CD4-positive, alpha-beta T cell treated with Interleukin-1 beta for 1 hour (primary cell): ENCODE results near the gene TRMT1.

Source experiments
- DNase-seq, 2 donors: peaks; one replicate each; pipeline ENCODE4 v3.0.0-alpha.2; 2020 to 2022

The TRMT1 gene

DNA sequence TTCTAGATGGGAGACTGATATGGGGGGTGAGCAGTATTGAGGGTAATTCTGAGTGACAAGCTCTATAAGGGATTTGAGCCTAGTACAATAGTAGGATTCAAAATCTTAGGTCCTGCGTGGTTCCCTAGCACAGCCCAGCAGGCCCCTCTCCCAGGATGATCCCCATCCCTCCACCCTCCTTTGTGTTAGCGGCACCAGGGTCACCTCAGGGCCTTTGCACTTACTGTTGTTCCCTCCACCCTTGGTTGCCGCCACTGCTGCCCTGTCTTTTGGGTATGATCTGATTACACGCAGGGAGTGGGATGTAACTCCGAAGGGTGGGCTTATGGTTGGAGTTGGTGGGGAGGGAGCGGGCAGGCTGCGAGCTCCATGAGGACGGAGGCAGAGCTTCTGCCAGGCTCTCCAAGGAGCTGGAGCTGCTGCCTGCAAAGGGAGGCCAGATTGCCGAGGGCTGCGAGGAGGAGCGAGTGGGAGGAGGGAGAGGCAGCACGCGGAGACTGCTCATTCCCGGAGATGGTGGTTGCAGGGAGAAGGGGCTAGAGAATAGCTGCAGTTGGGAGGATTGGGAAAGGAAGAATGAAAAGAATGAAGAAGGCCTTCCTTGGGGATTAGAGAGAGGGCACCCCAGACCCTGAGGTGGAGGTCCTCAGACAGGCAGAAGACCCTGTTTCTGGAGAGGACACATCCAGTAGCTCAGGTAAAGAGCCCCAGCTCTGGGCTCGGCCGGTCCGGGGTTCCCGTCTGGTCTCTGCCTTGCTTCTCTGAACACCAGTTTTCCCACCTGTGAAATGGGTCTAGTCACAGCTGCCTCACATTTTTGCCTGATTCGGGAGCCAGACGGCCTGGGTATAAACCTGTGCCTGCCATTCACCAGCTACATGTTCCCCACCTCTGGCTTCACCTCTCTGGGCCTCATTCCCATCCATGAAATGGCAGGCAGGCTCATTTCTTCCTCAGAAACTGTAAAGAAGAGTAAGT is 6.7 kb upstream of the TRMT1 start:
- no peak for DNase-seq

DNA sequence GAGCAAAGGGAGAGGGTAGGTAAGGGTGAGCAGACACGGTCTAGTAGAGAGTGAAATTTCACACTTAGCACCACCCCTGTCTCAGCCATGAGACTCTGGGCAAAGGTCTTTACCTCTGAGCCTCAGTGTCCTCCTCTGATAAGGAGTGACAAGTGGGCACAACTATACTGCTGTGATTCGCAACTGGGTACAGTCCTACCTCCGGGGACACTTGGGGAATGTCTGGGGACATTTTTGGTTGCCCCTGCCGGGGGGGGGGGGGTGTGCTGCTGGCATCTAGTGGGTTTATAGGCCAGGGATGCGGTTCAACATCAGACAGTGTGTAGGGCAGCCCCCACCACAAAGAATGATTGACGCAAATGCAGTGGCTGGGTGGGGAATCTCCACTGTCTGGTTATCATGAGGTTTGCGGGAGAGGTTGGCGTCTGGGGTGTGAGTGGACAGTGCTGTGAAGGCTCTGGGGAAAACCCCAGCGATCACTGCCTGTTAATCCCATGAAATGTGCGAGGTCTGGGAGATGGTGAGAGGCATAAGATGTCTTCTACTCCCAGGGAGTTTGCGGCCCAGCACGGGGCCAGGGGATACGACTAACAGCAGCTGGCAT is 5.8 kb upstream of the TRMT1 start:
- DNase-seq = peak; percentile 22 to 36

DNA sequence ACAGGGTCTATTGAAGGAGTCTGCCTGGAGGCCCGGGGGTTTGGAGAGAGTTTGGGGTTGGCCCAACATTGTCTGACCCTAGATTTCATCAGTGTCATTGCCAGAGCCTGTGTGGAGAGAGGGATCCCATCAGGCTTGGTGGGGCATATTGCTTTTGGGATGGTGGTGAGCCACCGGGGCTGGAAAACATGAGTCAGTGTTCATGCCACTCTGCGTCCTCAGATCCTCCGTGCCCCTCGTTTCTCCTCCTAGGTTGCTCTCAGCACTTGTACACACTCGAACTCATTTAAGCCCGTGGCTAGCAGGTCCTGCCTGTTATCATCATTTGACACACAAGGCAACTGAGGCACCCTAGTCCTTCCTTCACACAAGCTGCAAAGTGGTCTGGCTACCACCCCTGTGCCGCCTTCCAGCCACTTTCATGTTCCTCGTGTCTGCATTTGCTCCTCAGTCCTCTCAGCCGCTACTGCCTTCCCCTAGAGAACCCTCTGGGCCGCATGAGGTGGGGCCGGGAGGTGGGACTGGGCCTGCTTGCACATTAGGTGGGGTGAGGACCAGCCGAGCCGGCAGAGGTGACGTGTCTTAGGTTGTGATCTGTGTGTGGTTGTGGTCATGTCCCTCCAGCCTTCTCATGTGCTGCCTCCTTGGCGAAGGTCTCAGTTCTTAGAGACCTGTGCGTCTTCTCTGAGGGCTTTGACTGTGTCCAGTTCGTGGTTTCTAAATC is 5.2 kb upstream of the TRMT1 start:
- peak in 1 of 2 donors; percentile 29 for DNase-seq

DNA sequence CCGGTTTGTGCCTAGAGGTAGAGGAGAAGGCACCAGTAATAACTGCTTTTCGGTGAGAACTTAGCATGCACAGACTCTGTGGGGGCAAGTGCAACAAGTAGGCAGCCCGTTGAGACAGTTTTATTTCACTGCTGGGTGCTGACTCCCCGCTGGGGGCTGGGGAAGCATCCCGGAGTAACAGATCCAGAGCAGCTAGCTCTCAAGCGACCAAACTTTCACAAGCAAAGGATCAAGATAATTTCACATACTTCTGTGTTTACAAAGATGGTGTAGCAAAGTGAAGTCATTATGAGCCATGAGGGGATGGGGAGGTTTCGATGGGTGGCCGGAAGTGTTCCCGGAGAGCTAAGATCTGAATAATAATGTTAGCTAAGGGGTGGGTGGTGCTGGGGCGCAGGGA is 4.3 kb upstream of the TRMT1 start:
- DNase-seq = no peak

DNA sequence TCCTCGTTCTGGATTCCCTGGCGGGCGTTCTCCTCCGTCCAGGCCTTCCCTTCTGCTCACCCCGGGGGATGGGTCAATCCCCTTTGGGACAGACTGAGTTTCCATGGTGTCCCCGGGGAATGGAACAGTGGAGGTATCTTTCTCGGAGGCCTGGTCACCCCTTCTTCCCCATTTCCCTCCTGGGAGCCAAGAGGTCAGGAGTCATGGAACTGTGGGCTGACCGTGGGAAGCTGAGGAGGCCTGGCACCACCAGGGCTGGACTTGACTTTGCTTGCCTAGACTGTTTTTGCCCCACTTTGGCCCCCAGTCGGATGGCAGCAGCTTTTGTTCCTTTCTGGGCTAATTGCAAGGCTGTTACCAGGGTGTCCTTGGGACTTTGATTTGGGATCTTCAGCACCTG is 3.5 kb upstream of the TRMT1 start:
- DNase-seq = no peak

DNA sequence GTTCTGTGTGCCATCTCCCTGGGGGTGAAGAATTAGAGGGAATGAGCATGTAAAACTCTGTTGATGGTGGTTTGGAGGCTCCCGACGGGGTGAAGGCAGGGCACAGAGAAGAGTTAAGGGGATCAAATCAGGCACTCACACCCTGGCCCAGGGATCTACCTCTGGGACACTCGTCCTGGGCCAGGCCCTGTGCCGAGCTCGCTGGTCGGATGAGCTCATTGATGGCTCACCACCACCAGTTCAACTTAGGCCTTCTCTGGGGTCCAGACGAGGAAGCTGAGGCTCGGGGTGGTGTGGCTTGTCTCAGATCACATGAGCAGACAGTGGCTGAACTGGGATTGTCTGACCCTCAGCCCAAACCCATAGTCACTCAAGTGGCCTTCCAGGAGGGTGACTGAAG is 3.1 kb upstream of the TRMT1 start:
- no peak for DNase-seq

DNA sequence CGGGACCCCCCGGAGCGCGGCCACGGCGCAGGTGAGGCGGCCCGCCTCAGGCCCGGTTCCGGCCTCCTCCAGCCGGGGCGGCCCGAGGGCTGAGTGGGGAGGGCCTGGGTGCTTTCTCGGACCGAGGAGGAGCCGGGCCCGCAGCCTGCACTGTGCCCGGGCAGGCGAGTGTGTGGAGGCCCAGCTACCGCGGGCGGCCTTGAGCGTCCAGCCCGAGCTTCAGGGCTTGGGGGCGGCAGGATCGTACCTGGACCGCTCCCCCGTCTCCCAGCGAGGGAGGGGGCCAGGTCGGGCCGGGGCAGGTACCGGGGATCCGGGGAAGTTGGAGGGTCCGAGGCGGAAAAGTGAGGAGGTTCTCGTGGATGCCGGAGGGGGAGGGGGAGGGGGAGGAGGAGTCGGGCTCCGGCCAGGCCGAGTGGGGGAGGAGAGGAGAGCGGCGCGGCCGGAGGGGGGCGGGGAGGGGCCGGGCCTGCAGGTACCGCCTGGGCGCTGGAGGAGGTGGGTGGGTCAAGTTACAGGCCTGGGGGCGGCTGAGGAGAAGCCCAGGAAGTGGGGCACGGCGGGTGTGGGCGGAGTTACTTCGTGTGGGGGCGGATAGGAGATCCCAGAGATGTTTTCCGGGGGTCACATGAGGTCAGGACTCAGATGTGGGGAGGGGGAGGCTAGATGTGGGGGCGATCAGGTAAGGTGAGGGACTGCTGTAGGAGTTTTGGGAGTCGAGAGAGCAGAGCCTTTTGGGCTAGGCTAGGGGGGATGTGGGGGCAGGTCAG is 2.1 kb upstream of the TRMT1 start:
- DNase-seq = peak in 1 of 2 donors; percentile 23

DNA sequence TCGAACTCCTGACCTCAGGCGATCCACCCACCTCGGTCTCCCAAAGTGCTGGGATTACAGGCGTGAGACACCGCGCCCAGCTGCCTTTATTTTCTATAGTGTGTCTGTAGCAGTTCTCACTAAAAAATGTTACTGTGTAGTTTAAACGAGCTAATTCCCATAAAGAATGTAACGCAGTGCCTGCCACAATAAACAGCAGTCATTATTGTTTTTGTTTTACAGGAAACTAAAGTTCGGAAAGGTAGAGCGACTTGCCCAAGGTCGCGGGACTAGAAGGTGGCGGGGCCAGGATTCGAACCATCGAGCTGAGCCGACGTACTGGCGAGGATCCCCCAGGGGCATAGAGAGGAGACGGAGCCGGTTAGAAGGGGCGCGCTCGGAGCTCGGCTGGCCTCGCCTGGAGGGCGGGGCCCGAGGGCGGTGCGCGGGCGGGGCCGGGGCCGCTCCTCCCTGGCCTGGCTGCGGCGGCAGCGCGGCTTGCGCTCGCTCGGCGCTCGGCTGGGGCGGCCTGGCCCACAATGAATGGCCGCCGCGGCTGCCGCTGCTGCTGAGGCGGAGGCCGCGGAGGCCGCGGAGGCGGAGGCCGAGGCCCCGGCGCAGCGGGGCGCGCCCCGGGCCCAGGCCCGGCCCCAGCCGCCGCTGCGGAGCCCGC is 1.4 kb upstream of the TRMT1 start, which contains the start of gene NACC1:
TSS of gene NACC1 (plus strand) at position 493 of the 652 bp plus-strand sequence. CDS start 16,944 bp downstream, outside the sequence.
- peak; percentile 91 for DNase-seq

DNA sequence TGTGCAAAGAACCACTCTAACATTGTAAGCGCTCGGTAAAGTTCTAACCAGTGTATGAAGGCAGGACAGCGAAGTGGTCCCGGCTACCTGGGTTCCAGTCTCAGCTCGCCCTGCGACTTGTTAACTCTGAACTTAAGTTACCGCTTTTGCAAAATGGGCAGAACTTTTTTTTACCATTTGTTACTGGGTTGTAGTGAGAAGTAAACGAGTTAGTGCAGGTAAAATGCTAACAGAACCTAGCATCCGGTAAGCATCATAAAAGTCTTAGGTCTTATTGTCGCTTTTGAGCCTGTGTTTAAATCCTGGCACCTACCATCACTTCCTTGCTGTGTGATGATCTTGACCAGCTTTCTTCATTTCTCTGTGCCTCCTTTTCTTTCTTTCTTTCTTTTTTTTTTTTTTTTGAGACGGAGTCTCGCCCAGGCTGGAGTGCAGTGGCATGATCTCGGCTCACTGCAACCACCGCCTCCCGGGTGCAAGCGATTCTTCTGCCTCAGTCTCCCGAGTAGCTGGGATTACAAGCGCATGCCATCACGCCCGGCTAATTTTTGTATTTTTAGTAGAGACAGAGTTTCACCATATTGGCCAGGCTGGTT is 734 bp upstream of the TRMT1 start:
- DNase-seq = no peak

DNA sequence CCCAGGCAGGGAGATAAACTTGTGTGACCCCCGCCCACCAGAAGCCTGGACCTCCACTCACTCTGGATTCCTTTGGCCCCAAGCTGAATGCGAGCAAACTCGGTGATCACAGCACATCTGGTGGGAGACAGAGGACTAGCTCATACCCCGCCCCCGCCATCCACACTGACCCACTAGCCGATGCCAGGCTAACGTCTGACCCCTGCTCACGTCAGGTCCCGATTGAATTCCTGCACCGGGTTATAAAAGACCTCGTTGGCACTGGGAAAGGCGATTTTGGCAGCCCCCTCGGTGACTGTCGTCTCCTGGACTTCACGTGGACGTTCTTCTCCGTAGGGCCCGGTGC is 631 bp downstream of the TRMT1 start:
- DNase-seq = no peak

DNA sequence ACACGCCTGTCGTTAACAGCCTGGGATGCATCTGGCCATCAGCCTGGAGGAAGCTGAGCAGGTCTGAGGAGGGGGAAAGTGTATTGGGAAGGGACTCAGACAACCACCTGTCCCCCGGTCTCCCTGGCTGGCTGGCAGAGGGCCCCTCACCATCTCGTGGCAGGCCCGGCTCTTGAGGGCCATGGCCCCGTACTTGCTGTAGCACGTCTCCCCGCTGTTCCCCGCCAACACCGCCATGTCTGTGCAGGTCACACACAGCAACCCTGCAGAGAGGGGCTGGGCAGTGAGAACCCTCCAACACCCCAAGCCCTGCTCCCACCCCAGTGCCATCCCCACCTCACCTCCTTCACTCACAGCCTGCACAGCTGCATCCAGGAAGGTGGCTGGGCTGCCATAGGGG is 4.0 kb downstream of the TRMT1 start:
- no peak for DNase-seq

DNA sequence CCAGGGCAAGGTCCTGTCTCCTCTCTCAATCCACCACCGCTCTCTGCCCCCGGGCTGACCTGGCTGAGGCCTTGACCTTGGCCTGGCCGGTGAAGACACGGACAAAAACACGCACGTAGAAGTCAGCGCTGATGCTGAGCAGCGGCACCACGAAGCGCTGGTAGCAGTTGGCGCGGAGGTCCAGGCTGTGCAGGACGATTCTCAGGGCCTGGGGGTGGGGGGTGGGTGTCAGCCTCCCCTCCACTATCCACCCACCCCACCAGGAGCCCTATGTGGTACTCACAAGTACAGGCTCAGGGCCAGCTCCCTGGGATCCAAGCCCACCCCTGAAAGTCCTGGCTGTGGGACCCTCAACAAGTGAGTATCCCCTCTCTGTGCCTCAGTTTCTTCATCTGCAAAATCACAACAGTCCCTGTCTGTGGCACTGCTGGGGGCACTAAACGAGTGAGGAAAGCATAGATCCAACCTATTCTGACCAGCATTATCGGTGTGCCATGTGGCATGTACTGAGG is 6.4 kb downstream of the TRMT1 start:
- DNase-seq = no peak

DNA sequence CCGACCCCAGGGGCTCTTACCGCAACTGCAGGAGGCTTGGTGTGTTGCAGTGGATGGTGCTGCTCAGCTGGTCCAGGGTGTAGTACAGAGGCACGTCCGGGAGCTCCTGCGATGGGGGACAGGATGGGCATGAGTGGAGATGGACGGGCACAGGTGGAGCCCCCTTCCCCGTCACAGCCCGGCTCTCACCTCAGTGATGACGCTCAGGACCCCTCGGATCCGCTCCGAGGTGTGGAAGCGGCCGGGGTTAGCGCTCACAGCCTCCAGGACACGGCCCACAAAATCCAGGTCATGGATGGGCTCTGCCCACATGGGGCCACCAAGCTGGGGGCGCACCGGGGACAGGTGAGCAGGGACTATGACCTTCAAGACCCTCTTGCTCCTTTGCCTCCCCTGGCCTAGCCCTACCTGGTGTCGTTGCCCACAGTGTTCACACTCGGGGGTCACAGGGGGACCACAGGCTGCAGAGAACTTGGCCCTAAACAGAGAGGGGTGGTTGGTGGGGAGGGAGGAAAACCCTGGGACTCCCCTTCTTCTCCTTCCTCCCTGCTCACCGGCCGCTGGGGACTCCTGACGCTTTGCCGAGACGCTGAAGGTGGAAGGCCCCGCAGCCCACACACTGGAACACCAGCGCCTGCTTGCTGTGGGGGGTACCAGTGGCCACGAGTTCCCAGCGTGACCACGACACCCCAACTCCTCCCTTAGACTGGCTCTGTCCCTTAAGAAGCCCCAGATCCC is 7.0 kb downstream of the TRMT1 start:
- no peak for DNase-seq

DNA sequence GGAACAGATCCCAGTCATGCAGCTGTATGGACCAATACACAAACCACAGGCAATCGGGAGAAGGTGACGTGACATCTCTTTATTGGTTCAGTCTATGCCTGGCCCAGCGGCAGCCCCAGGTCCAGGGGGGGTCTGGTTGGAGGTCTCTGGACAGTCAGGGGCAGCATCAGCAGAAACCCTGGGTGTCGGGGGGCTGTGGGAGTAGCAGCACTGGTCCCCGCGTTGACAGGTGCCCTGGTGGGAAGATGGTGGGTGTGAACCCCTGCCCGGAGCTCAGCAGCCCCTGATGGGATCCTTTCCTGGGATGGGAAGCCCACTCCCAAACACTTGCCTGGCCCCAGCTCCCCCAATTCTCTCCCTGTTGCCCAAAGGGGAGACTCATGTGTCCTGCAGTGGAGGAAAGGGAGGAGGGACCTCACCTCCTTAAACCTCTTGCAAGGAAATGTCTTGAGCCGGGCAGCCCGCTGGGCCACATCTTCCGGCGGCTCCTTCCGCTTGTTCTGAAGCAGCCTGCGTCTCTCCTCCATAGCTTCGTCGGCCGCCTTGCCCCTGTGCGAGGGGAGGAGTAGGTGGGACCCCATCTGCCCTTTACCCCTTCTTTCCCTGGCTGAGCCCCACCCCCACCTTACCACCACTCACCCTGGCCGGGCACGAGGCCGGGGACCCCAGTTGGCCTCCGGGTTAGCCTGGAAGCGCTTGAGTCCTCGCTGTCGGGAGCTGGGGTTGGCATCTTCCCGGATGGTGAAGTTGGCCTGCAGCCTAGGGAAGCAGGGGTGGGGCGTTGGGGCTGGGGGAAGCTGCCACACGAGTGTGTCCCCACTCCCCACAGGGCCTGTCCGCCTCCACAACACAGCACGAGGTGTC is 11.5 kb downstream of the TRMT1 start:
- DNase-seq = peak in 1 of 2 donors; percentile 46

DNA sequence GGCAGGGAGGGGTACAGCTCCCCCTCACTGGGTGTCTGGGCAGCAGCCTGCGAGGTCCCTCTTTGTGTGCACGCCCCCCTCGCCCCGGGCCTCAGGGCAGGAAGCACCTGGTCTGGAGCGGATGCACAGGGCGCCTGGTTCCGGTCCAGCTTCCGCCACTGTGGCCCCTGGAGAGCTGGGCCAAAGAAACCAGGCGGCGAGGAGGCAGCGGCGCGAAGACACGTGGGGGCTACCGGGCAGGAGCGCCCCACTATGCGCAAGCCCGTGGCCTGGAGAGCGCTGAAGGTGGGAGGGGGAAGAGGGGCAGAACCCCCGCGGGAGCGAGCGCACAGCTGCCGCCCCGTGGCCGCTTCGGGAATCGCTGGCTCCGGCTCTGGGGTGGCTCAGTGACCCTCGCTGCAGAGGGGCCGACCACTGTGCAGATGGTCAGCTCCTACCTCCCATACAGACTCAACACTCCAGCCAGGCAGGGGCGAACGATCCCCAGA is 12.1 kb downstream of the TRMT1 start:
- peak; percentile 62 to 91 for DNase-seq

DNA sequence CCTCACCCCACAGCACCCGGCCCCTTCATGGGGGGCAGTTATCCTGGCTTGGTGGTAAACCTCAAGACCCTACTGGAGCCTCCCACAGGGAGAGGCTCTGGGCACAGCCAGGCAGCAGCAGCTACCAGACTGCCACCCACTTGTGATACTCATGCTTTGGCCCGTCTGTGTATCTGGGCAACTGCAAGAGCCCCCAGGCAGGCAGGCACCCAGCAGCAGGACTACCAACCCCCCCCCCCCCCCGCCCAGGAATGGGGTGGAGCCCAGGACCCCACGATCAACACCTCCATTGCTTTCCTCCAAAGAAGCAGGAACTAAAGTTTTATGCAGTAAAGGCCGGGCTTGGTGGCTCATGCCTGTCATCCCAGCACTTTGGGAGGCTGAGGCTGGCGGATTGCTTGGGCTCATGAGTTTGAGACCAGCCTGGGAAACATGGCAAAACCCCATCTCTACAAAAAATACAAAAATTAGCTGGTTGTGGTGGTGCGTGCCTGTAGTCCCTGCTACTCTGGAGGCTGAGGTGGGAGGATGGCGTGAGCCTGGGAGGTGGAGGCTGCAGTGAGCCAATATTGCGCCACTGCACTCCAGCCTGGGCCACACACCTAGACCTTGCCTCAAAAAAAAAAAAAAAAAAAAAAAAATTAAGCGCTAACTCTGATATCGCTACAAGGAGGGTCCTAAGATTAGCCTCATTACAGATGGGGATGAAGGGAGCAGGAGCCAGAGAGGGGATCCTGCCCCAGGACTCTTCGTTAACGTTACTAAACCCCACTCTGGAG is 12.8 kb downstream of the TRMT1 start:
- DNase-seq = no peak

DNA sequence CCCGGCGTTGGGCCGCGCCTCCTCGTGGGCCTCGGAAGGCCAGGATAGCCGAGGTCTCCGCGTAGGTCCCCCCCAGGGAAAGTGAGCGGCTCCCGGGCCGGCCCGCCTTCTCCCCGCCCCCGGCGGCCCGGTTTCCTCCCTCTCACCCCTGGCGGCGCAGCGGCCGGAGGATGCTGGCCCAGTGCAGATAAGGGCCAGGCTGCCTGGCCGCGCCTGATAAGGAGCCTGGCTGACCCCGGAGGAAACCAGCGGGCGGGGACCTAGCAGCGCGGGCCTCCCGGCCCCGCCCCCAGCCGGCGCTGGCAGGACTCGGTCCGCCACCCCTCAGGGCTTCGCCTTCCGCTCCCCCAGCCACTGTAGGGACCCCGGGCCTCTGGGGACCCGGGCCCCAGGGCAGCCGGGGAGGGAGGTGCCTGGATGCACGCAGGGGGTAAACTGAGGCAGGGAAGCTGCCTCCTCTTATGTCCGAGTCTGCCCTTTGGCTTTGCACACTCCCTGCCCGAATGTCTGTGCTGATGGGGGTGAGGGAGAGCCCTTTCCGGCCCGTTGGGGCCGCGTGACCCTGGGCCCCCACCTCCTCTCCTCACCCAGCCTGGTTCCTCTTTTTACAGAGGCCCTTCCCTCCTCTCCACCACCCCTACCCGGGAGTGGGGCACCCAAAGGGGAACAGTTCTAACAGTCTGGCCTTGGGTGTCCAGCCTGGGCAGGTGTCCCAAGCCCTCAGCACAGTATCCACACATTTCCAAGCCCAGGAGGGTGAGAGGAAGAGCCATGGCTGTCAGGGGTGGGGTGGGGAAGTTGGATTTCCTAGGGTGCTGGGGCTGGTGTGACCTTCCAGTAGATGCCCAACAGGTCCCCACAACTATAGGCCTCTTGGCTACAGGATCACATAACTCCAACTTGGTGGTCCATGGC is 13.6 kb downstream of the TRMT1 start, which contains the start of gene LYL1:
TSS of gene LYL1 (minus strand) at position 193 of the 915 bp plus-strand sequence. CDS start 1,687 bp downstream, outside the sequence.
- DNase-seq = peak; percentile 49 to 78

DNA sequence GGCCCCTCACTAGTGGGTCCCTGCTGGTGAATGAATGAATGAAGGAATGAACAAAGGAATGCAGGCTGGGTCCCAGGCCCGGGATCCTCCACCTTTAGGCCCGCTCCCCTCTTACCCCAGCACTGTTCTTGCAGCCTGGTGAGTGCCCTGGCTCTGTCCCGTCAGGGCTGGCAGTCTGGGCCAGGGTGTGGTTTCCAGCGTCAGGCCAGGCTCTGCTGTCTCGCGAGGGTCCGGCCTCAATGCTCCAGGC is 14.2 kb downstream of the TRMT1 start:
- DNase-seq = no peak
